ENCODE data around the gene SLC2A10.

The SLC2A10 gene
- long read RNA-seq: 0 reads

DNA sequence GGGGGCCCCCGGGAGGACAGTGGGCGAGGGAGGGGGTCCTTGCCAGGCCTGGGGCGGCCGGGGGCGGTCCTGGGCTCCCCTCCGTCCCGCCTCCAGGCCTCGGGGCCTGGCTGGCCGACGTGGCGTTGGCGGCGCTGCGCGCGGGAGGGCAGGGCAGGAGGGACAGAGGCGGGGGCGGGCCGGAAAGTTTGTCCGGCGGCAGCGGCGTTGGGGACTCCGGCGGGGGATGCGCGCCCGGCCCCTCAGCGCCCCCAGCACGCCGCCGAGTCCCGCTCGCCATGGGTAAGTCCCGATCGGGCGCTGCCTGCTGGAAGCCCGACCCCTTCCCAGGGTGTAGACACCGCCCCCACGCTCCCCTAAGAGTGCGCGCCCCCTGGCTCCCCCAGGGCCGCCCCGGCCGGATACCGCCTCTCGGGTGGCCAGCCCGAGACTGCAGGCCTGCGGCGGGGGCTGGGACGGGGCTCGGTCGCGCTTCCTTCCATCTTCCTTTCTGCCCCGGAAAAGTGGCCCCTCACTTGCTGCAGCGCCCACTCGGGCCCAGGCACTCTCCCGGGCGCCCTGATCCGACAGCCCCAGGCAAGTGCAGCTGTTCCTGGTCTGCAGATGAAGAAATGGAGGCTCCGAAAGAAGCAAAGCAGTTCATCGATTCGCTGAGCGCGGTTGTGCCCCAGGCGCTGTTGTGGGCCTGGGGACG is at the start of gene SLC2A10:
TSS of gene SLC2A10 (plus strand) at position 191 of the 694 bp plus-strand sequence. CDS start at position 279, 88 bp downstream.
- Histone ChIP-seq H3K27ac (replicated peaks) (no peak within 1 kb of the TSS), H3K4me3 (replicated peaks; ENCODE audit: insufficient read depth, low read length) (peak within 1 kb of the TSS; percentile 3; the same call in 1 of the 2 replicates), H3K27me3 (ENCODE audit: insufficient read depth, poor library complexity, severe bottlenecking) (peaks cover 21% of the 10 kb centered on the region)
- TF ChIP-seq SPI1 (IDR thresholded peaks at IDR 0.05; ENCODE audit: borderline replicate concordance, low read depth) (no peak), GABPA (IDR thresholded peaks at IDR 0.05; ENCODE audit: low read depth) (no peak), POLR2AphosphoS5 (IDR thresholded peaks at IDR 0.05; ENCODE audit: low read depth) (no peak)
- TF ChIP-seq, protein P1, sequence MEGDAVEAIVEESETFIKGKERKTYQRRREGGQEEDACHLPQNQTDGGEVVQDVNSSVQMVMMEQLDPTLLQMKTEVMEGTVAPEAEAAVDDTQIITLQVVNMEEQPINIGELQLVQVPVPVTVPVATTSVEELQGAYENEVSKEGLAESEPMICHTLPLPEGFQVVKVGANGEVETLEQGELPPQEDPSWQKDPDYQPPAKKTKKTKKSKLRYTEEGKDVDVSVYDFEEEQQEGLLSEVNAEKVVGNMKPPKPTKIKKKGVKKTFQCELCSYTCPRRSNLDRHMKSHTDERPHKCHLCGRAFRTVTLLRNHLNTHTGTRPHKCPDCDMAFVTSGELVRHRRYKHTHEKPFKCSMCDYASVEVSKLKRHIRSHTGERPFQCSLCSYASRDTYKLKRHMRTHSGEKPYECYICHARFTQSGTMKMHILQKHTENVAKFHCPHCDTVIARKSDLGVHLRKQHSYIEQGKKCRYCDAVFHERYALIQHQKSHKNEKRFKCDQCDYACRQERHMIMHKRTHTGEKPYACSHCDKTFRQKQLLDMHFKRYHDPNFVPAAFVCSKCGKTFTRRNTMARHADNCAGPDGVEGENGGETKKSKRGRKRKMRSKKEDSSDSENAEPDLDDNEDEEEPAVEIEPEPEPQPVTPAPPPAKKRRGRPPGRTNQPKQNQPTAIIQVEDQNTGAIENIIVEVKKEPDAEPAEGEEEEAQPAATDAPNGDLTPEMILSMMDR (IDR thresholded peaks at IDR 0.05; ENCODE audit: insufficient read depth, low read length): no peak
- TF ChIP-seq, protein P2, sequence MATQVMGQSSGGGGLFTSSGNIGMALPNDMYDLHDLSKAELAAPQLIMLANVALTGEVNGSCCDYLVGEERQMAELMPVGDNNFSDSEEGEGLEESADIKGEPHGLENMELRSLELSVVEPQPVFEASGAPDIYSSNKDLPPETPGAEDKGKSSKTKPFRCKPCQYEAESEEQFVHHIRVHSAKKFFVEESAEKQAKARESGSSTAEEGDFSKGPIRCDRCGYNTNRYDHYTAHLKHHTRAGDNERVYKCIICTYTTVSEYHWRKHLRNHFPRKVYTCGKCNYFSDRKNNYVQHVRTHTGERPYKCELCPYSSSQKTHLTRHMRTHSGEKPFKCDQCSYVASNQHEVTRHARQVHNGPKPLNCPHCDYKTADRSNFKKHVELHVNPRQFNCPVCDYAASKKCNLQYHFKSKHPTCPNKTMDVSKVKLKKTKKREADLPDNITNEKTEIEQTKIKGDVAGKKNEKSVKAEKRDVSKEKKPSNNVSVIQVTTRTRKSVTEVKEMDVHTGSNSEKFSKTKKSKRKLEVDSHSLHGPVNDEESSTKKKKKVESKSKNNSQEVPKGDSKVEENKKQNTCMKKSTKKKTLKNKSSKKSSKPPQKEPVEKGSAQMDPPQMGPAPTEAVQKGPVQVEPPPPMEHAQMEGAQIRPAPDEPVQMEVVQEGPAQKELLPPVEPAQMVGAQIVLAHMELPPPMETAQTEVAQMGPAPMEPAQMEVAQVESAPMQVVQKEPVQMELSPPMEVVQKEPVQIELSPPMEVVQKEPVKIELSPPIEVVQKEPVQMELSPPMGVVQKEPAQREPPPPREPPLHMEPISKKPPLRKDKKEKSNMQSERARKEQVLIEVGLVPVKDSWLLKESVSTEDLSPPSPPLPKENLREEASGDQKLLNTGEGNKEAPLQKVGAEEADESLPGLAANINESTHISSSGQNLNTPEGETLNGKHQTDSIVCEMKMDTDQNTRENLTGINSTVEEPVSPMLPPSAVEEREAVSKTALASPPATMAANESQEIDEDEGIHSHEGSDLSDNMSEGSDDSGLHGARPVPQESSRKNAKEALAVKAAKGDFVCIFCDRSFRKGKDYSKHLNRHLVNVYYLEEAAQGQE (IDR thresholded peaks at IDR 0.05; ENCODE audit: insufficient replicate concordance, low read depth): no peak
- DNase-seq (ENCODE audit: low read depth in 1 of 2, low spot score in 1 of 2): no peak

DNA sequence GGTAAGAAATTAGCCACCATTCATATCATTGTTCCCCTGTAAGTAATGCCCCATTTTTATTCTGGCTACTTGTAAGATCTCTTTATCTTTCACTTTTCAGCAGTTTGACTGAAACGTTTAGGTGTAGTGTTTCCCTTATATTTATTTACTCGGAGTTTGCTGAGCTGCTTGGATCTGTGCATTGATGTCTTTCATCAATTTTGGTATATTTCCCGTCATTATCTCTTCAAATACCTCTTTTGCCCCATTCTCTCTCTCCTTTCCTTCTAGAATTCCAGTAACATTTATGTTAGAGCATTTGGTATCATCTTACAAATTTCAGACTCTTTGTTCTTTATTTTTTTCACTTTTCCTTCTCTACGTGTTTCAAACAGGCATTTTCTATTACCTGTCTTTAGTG is 49.0 kb upstream of the SLC2A10 start:
- no peak for DNase-seq (ENCODE audit: low read depth in 1 of 2, low spot score in 1 of 2)
- H3K27me3 ChIP-seq (ENCODE audit: insufficient read depth, poor library complexity, severe bottlenecking): no peaks in the 10 kb centered on the region
- TF ChIP-seq GABPA (IDR thresholded peaks at IDR 0.05; ENCODE audit: low read depth): no peak
- TF ChIP-seq, protein P2 (IDR thresholded peaks at IDR 0.05; ENCODE audit: insufficient replicate concordance, low read depth): no peak
- TF ChIP-seq, protein P1 (IDR thresholded peaks at IDR 0.05; ENCODE audit: insufficient read depth, low read length): no peak
- TF ChIP-seq POLR2AphosphoS5 (IDR thresholded peaks at IDR 0.05; ENCODE audit: low read depth): no peak
- TF ChIP-seq SPI1 (IDR thresholded peaks at IDR 0.05; ENCODE audit: borderline replicate concordance, low read depth): no peak
- H3K4me3 ChIP-seq (replicated peaks; ENCODE audit: insufficient read depth, low read length): no peak overlapping the region
- no peak overlapping the region for H3K27ac ChIP-seq (replicated peaks)

DNA sequence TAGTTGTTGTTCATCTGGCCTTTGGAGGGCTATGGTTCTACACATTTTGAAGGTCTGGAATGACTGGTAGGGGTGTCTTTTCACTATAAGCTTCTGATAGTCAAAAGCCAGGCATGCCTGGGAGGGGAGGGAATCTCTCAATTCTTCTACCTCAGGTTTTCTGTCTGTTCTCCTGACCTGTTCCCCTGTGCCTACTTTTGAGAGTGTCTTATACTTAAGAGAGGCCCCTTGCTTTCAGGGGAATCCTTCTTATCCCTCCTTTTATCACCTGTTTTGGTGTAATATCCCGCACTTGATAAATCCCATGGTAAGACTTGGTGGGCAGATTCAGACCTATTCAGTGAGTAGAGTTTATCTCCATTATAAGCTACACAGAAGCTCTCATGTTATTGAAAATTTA is 47.8 kb upstream of the SLC2A10 start:
- H3K27me3 ChIP-seq (ENCODE audit: insufficient read depth, poor library complexity, severe bottlenecking): no peaks in the 10 kb centered on the region
- H3K27ac ChIP-seq (replicated peaks): no peak overlapping the region
- DNase-seq (ENCODE audit: low read depth in 1 of 2, low spot score in 1 of 2): no peak
- H3K4me3 ChIP-seq (replicated peaks; ENCODE audit: insufficient read depth, low read length): no peak overlapping the region
- TF ChIP-seq GABPA (IDR thresholded peaks at IDR 0.05; ENCODE audit: low read depth) (no peak), SPI1 (IDR thresholded peaks at IDR 0.05; ENCODE audit: borderline replicate concordance, low read depth) (no peak), POLR2AphosphoS5 (IDR thresholded peaks at IDR 0.05; ENCODE audit: low read depth) (no peak)
- TF ChIP-seq, protein P1 (IDR thresholded peaks at IDR 0.05; ENCODE audit: insufficient read depth, low read length): no peak
- TF ChIP-seq, protein P2 (IDR thresholded peaks at IDR 0.05; ENCODE audit: insufficient replicate concordance, low read depth): no peak
